ENCODE measurements around the gene ANKRD28. TPM values are rescaled to one million over a fixed set of nuclear protein-coding genes. Genes with fewer than 3 reads are reported as not detected.

ANKRD28 gene
- polyA plus RNA-seq, 2 donors = 6.6 to 9.2 TPM

DNA sequence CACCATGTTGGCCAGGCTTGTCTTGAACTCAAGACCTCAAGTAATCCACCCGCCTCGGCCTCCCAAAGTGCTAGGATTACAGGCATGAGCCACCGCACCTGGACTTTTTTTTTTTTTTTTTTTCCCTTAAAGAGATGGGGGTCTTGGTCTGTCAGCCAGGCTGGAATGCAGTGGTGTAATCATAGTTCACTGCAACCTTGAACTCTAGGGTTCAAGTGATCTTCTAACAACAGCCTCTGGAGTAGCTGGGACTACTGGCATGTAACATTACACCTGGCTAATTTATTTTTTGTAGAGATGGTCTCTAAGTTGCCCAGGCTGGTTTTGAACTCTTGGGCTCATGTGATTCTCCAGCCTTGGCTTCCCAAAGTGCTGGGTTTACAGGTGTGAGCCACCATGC, 81.6 kb downstream of the ANKRD28 start:
- H3K4me1 ChIP-seq (ENCODE audit: control insufficient read depth in 2 of 2, insufficient read depth in 2 of 2, low read length in 1 of 2) = no peaks in the 10 kb centered on the region

DNA sequence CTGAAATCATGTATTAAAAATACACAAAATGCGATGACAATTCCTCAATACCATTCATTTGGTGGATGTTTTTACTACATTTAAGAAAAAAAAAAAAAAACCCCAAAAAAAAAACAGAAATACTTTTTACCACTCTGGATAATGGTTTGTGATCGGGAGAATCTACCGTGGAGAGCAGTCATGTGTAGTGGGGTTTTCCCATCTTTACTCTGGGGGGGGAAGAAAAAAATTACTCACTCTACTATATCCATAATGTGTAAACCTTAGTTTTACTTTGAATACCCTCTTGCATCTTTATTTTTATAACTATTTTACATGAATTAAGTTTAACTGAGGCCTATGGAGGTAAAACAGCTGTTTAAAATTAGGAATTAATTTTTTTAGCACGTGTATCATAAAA, 83.3 kb downstream of the ANKRD28 start:
- no peaks in the 10 kb centered on the region for H3K4me1 ChIP-seq (ENCODE audit: control insufficient read depth in 2 of 2, insufficient read depth in 2 of 2, low read length in 1 of 2)
- 90% methylated on average over 4 of the region's 4 CpGs for WGBS, 2 donors

More for the DNA sequence above, 81.6 kb downstream of the ANKRD28 start:
- no peak overlapping the region for H3K4me3 ChIP-seq (ENCODE audit: low read depth in 1 of 2, low read length in 2 of 2)
- 100% methylated on average over 3 of the region's 3 CpGs for WGBS, 2 donors
- no peak overlapping the region for H3K27ac ChIP-seq (ENCODE audit: low read depth in 2 of 2, low read length in 1 of 2)
- no peaks in the 10 kb centered on the region for H3K9me3 ChIP-seq (ENCODE audit: control insufficient read depth in 2 of 2, insufficient read depth in 1 of 2, low read depth in 1 of 2, low read length in 1 of 2)
- no peaks in the 10 kb centered on the region for H3K27me3 ChIP-seq (ENCODE audit: control insufficient read depth in 1 of 2, insufficient read depth in 2 of 2, low read length in 2 of 2)
- peaks cover 3% of the 10 kb centered on the region in 2 donors for H3K36me3 ChIP-seq (ENCODE audit: control insufficient read depth in 2 of 2, insufficient read depth in 2 of 2, low read length in 1 of 2)

DNA sequence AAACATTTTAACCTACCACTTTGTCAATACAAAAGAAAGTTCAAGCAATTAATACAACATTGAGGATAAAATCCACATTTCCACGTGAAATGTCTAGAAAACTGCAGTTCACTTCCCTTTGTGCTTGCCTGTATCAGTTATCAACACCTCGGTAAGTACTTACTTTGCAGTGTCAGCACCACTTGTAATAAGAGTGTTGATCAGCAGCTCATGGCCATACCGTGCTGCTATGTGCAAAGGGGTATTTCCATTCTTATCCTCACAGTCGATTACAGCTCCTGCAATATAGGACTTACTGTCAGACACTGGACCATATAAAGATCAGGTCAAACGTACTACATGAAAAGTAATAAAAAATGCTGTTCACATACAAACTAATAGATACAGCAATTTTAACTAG, 84.4 kb downstream of the ANKRD28 start:
- Histone ChIP-seq H3K4me1 (ENCODE audit: control insufficient read depth in 2 of 2, insufficient read depth in 2 of 2, low read length in 1 of 2) (no peaks in the 10 kb centered on the region), H3K36me3 (ENCODE audit: control insufficient read depth in 2 of 2, insufficient read depth in 2 of 2, low read length in 1 of 2) (peaks cover 0 to 3% of the 10 kb centered on the region in 2 donors), H3K27ac (ENCODE audit: low read depth in 2 of 2, low read length in 1 of 2) (no peak overlapping the region), H3K27me3 (ENCODE audit: control insufficient read depth in 1 of 2, insufficient read depth in 2 of 2, low read length in 2 of 2) (no peaks in the 10 kb centered on the region), H3K4me3 (ENCODE audit: low read depth in 1 of 2, low read length in 2 of 2) (no peak overlapping the region), H3K9me3 (ENCODE audit: control insufficient read depth in 2 of 2, insufficient read depth in 1 of 2, low read depth in 1 of 2, low read length in 1 of 2) (no peaks in the 10 kb centered on the region)
- WGBS, 2 donors = 90% methylated on average over 5 of the region's 5 CpGs

More for the DNA sequence above, 83.3 kb downstream of the ANKRD28 start:
- Histone ChIP-seq H3K27ac (ENCODE audit: low read depth in 2 of 2, low read length in 1 of 2) (no peak overlapping the region), H3K27me3 (ENCODE audit: control insufficient read depth in 1 of 2, insufficient read depth in 2 of 2, low read length in 2 of 2) (no peaks in the 10 kb centered on the region), H3K4me3 (ENCODE audit: low read depth in 1 of 2, low read length in 2 of 2) (no peak overlapping the region), H3K36me3 (ENCODE audit: control insufficient read depth in 2 of 2, insufficient read depth in 2 of 2, low read length in 1 of 2) (peaks cover 0 to 3% of the 10 kb centered on the region in 2 donors), H3K9me3 (ENCODE audit: control insufficient read depth in 2 of 2, insufficient read depth in 1 of 2, low read depth in 1 of 2, low read length in 1 of 2) (no peaks in the 10 kb centered on the region)

DNA sequence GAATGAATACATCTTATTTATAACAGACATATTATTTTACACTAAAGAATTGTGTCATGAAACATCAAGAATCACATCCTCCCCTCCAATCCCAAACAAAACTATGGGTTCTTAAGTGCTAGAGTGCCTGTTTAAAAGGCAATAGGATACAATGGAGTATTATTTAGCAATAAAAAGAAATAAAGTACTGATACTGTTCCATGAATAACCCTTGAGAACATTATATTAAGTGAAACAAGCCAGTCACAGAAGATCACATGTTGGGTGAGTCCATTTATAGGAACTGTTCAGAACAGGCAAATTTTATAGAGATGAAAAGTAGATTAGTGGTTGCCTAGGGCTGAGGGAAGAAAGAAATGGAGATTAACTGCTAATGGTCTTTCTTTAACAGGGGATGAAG, 86.5 kb downstream of the ANKRD28 start:
- H3K9me3 ChIP-seq (ENCODE audit: control insufficient read depth in 2 of 2, insufficient read depth in 1 of 2, low read depth in 1 of 2, low read length in 1 of 2) = no peaks in the 10 kb centered on the region
- peaks cover 2 to 3% of the 10 kb centered on the region in 2 donors for H3K36me3 ChIP-seq (ENCODE audit: control insufficient read depth in 2 of 2, insufficient read depth in 2 of 2, low read length in 1 of 2)
- H3K27me3 ChIP-seq (ENCODE audit: control insufficient read depth in 1 of 2, insufficient read depth in 2 of 2, low read length in 2 of 2) = no peaks in the 10 kb centered on the region
- no peak overlapping the region for H3K27ac ChIP-seq (ENCODE audit: low read depth in 2 of 2, low read length in 1 of 2)
- no peaks in the 10 kb centered on the region for H3K4me1 ChIP-seq (ENCODE audit: control insufficient read depth in 2 of 2, insufficient read depth in 2 of 2, low read length in 1 of 2)
- no peak overlapping the region for H3K4me3 ChIP-seq (ENCODE audit: low read depth in 1 of 2, low read length in 2 of 2)

DNA sequence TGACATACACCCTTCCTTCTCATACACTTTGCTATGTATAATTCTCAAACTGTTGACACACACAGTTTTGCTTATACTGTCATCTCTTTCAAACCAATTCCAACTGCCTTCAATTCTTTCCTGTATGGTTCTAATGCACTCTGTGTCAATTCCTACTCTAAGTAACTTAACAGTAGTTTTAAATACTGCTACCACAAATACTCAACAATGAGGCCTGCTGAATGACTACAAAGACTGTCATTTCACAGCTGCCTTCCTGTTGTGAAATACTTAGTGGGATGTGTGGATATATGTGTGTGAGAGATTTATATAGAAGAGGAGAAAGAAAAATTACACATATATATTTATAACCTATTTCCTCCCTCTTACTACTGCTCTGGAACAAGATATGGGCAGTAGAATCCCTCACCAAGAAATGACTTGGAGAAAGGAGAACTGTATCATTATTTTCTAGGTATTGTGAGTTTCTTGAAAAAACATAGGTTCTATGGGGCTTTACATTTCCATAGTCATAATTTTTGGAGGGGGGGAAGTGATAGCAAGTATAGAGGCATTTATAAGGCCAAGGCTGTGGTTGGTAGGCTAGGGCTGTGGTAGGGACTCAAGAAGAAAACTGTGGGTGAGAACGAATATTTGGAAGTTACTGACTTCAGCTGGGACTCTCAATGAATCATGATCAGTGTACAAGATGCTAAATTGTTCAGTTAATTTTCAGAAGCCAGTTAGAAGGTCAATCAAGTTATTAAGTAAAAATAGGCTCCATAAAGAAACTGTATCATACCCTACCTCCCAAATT, 88.7 kb downstream of the ANKRD28 start:
- Histone ChIP-seq H3K9me3 (ENCODE audit: control insufficient read depth in 2 of 2, insufficient read depth in 1 of 2, low read depth in 1 of 2, low read length in 1 of 2) (no peaks in the 10 kb centered on the region), H3K27me3 (ENCODE audit: control insufficient read depth in 1 of 2, insufficient read depth in 2 of 2, low read length in 2 of 2) (no peaks in the 10 kb centered on the region), H3K4me3 (ENCODE audit: low read depth in 1 of 2, low read length in 2 of 2) (no peak overlapping the region), H3K27ac (ENCODE audit: low read depth in 2 of 2, low read length in 1 of 2) (no peak overlapping the region), H3K4me1 (ENCODE audit: control insufficient read depth in 2 of 2, insufficient read depth in 2 of 2, low read length in 1 of 2) (no peaks in the 10 kb centered on the region), H3K36me3 (ENCODE audit: control insufficient read depth in 2 of 2, insufficient read depth in 2 of 2, low read length in 1 of 2) (peaks cover 2 to 3% of the 10 kb centered on the region in 2 donors)
- 88 to 93% methylated on average over 1 of the region's 1 CpG for WGBS, 2 donors

DNA sequence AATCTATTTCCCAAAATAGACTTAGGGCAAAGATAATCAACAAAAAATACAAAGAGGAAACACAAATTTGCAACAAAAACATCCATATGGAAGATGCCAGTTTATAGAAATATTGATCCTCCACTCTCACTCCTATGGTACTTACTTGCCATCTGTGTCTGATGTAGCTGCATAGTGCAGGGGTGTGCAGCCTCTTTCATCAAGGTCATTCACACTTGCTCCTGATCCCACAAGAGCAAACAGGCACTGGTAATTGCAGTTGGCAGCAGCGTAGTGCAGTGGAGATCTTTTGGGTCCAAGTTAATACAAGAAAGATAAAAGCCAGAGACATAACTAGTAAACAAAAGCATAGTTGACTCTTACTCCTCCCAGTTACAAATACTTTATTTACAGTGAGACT, 90.0 kb downstream of the ANKRD28 start:
- Histone ChIP-seq H3K27ac (ENCODE audit: low read depth in 2 of 2, low read length in 1 of 2) (no peak overlapping the region), H3K4me3 (ENCODE audit: low read depth in 1 of 2, low read length in 2 of 2) (no peak overlapping the region), H3K36me3 (ENCODE audit: control insufficient read depth in 2 of 2, insufficient read depth in 2 of 2, low read length in 1 of 2) (peaks cover 0 to 2% of the 10 kb centered on the region in 2 donors), H3K27me3 (ENCODE audit: control insufficient read depth in 1 of 2, insufficient read depth in 2 of 2, low read length in 2 of 2) (no peaks in the 10 kb centered on the region), H3K9me3 (ENCODE audit: control insufficient read depth in 2 of 2, insufficient read depth in 1 of 2, low read depth in 1 of 2, low read length in 1 of 2) (no peaks in the 10 kb centered on the region), H3K4me1 (ENCODE audit: control insufficient read depth in 2 of 2, insufficient read depth in 2 of 2, low read length in 1 of 2) (no peaks in the 10 kb centered on the region)
- WGBS, 2 donors = 83 to 88% methylated on average over 1 of the region's 1 CpG

DNA sequence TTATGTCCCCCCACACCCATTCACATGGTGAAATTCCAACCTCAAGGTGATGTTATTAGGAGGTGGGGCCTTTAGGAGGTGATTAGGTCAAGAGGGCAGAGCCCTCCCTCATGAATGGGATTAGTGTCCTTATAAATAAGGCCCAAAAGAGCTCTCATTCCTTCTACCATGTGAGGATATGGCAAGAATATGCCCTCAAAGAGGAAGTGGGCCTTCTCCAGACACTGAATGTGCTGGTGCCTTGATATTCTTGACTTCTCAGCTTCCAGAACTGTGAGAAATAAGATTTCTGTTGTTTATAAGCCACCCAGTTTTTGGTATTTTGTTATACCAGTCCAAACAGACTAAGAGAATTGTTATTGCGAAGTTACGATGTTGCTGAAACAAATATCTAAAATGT, 94.4 kb downstream of the ANKRD28 start:
- Histone ChIP-seq H3K27me3 (ENCODE audit: control insufficient read depth in 1 of 2, insufficient read depth in 2 of 2, low read length in 2 of 2) (no peaks in the 10 kb centered on the region), H3K4me1 (ENCODE audit: control insufficient read depth in 2 of 2, insufficient read depth in 2 of 2, low read length in 1 of 2) (no peaks in the 10 kb centered on the region), H3K9me3 (ENCODE audit: control insufficient read depth in 2 of 2, insufficient read depth in 1 of 2, low read depth in 1 of 2, low read length in 1 of 2) (no peaks in the 10 kb centered on the region), H3K27ac (ENCODE audit: low read depth in 2 of 2, low read length in 1 of 2) (no peak overlapping the region), H3K4me3 (ENCODE audit: low read depth in 1 of 2, low read length in 2 of 2) (no peak overlapping the region), H3K36me3 (ENCODE audit: control insufficient read depth in 2 of 2, insufficient read depth in 2 of 2, low read length in 1 of 2) (peaks cover 0 to 2% of the 10 kb centered on the region in 2 donors)
- 98 to 99% methylated on average over 2 of the region's 2 CpGs for whole genome bisulfite sequencing, 2 donors

DNA sequence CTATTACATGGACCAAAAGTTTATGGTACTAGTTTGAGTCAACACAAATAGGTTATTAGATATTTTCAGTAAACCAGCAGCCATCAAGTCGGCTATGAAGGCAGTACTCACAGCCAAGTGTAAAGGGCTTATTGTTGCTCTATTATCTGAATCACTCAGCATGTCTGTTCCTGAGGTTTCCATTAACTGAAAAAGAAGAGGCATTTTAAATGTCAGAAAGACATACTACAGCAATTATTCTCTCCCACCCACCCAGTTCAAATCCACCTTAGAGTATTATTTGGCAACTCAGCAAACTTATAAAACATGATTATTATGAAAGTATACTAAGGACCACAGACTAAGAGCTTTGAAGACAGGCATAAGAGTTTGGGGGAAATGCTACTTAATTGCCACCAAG, 103.2 kb downstream of the ANKRD28 start:
- Histone ChIP-seq H3K27ac (ENCODE audit: low read depth in 2 of 2, low read length in 1 of 2) (no peak overlapping the region), H3K27me3 (ENCODE audit: control insufficient read depth in 1 of 2, insufficient read depth in 2 of 2, low read length in 2 of 2) (no peaks in the 10 kb centered on the region), H3K4me3 (ENCODE audit: low read depth in 1 of 2, low read length in 2 of 2) (no peak overlapping the region), H3K36me3 (ENCODE audit: control insufficient read depth in 2 of 2, insufficient read depth in 2 of 2, low read length in 1 of 2) (peaks cover 0 to 4% of the 10 kb centered on the region in 2 donors), H3K9me3 (ENCODE audit: control insufficient read depth in 2 of 2, insufficient read depth in 1 of 2, low read depth in 1 of 2, low read length in 1 of 2) (no peaks in the 10 kb centered on the region), H3K4me1 (ENCODE audit: control insufficient read depth in 2 of 2, insufficient read depth in 2 of 2, low read length in 1 of 2) (no peaks in the 10 kb centered on the region)
- WGBS, 2 donors = 75 to 83% methylated on average over 1 of the region's 1 CpG

DNA sequence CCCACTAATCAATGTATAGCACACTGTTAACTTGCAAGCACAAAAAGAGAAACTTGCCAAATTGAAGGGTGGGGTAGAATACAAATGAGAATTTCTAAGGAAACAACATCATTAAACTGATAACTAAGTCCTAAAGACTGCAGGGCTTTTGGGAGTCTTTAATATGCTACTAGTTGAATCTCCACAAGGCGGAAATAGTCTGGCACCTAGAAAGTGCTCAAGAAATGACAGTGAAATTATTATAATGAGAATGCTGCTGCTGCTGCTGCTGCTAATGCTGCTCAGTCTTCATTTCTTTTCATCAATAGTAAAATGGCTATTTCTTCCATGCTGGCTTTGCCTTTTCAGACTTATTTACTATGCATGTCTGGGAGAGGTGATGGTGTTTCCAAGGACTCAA, 104.4 kb downstream of the ANKRD28 start:
- no peak overlapping the region for H3K4me3 ChIP-seq (ENCODE audit: low read depth in 1 of 2, low read length in 2 of 2)
- H3K27me3 ChIP-seq (ENCODE audit: control insufficient read depth in 1 of 2, insufficient read depth in 2 of 2, low read length in 2 of 2) = no peaks in the 10 kb centered on the region
- H3K4me1 ChIP-seq (ENCODE audit: control insufficient read depth in 2 of 2, insufficient read depth in 2 of 2, low read length in 1 of 2) = no peaks in the 10 kb centered on the region
- peaks cover 4 to 5% of the 10 kb centered on the region in 2 donors for H3K36me3 ChIP-seq (ENCODE audit: control insufficient read depth in 2 of 2, insufficient read depth in 2 of 2, low read length in 1 of 2)
- no peak overlapping the region for H3K27ac ChIP-seq (ENCODE audit: low read depth in 2 of 2, low read length in 1 of 2)
- H3K9me3 ChIP-seq (ENCODE audit: control insufficient read depth in 2 of 2, insufficient read depth in 1 of 2, low read depth in 1 of 2, low read length in 1 of 2) = no peaks in the 10 kb centered on the region
- WGBS, 2 donors = 0 to 92% methylated on average over 1 of the region's 1 CpG

DNA sequence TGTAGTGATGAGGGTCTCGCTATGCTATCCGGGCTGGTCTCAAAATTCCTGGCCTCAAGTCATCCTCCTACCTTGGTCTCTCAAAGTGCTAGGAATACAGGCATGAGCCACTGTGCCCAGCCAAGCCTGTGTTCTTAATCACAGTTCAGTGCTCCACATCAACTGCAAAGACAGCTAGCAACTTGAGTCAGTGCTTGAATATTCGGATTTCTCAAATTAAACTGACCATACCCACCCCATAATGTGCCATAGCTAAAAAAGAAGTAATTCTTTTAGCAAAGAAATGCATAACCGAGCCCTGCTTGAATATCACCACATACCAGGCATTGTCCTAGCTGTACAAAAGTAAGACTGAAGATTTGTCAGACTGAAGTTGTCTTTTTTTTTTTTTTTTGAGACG, 107.0 kb downstream of the ANKRD28 start:
- H3K4me3 ChIP-seq (ENCODE audit: low read depth in 1 of 2, low read length in 2 of 2) = no peak overlapping the region
- peaks cover 7 to 9% of the 10 kb centered on the region in 2 donors for H3K36me3 ChIP-seq (ENCODE audit: control insufficient read depth in 2 of 2, insufficient read depth in 2 of 2, low read length in 1 of 2)
- WGBS, 2 donors = 94 to 96% methylated on average over 5 of the region's 5 CpGs
- H3K27ac ChIP-seq (ENCODE audit: low read depth in 2 of 2, low read length in 1 of 2) = no peak overlapping the region
- no peaks in the 10 kb centered on the region for H3K4me1 ChIP-seq (ENCODE audit: control insufficient read depth in 2 of 2, insufficient read depth in 2 of 2, low read length in 1 of 2)
- H3K27me3 ChIP-seq (ENCODE audit: control insufficient read depth in 1 of 2, insufficient read depth in 2 of 2, low read length in 2 of 2) = no peaks in the 10 kb centered on the region
- no peaks in the 10 kb centered on the region for H3K9me3 ChIP-seq (ENCODE audit: control insufficient read depth in 2 of 2, insufficient read depth in 1 of 2, low read depth in 1 of 2, low read length in 1 of 2)
